Natural killer cell (primary cell): Measurements from ENCODE around the gene SLC35E4. TPM values are rescaled to one million over a fixed set of nuclear protein-coding genes. Genes with fewer than 3 reads are reported as not detected.

Experiments
- ATAC-seq, 3 donors: fragments of 150-1000 bp in 2 of 3; fragments of 200-7000 bp in 1 of 3; cut with Tn5 transposase; 1 replicate in 1 of 3; 2 replicates in 2 of 3; pipeline ENCODE4 v1.10.0; 2021; ENCODE audit warnings: mild to moderate bottlenecking in 2 of 3, moderate library complexity in 2 of 3
- DNase-seq, 2 donors: peaks; one replicate each; pipeline versions ENCODE4 v3.0.0 to v3.0.0-alpha.2; 2013 to 2021; ENCODE audit warnings: mixed read lengths in 1 of 2
- H3K27ac ChIP-seq: one replicate; pipeline ENCODE4 v1.5.1; 2013; ENCODE audit warnings: mild to moderate bottlenecking, low read length
- H3K27me3 ChIP-seq: one replicate; pipeline ENCODE4 v1.6.1; 2013; ENCODE audit warnings: low read length; ENCODE audit not compliant: control insufficient read depth, insufficient read depth
- H3K36me3 ChIP-seq: one replicate; pipeline ENCODE4 v1.6.1; 2013; ENCODE audit warnings: low read length; ENCODE audit not compliant: control insufficient read depth, insufficient read depth
- H3K4me1 ChIP-seq: one replicate; pipeline ENCODE4 v1.6.1; 2013; ENCODE audit warnings: low read length; ENCODE audit not compliant: control insufficient read depth, insufficient read depth
- H3K4me3 ChIP-seq: one replicate; pipeline ENCODE4 v1.5.1; 2013; ENCODE audit warnings: low read length
- H3K9me3 ChIP-seq: one replicate; pipeline ENCODE4 v1.6.1; 2013; ENCODE audit warnings: low read length; ENCODE audit not compliant: control insufficient read depth, insufficient read depth
- H3K27ac Mint-ChIP-seq, 2 donors: one replicate each; pipeline ENCODE4 v1.8.0; 2022; ENCODE audit warnings: mild to moderate bottlenecking in 2 of 2, mixed read lengths in 2 of 2, moderate library complexity in 1 of 2
- H3K27me3 Mint-ChIP-seq, 2 donors: one replicate each; pipeline ENCODE4 v1.8.0; 2022; ENCODE audit warnings: low read depth in 2 of 2, mixed read lengths in 2 of 2
- H3K36me3 Mint-ChIP-seq: one replicate; pipeline ENCODE4 v1.8.0; 2022; ENCODE audit warnings: mixed read lengths
- H3K4me1 Mint-ChIP-seq, 2 donors: one replicate each; pipeline ENCODE4 v1.8.0; 2022; ENCODE audit warnings: mixed read lengths in 2 of 2
- H3K4me3 Mint-ChIP-seq: one replicate; pipeline ENCODE4 v1.8.0; 2022; ENCODE audit warnings: mild to moderate bottlenecking, moderate library complexity, mixed read lengths
- H3K9me3 Mint-ChIP-seq, 2 donors: one replicate each; pipeline ENCODE4 v1.8.0; 2022; ENCODE audit warnings: mixed read lengths in 2 of 2
- WGBS: methylation state at CpG from one replicate; pipeline ENCODE4 v1.1.7; 2013; ENCODE audit warnings: missing lambda C conversion rate; ENCODE audit not compliant: insufficient coverage; 5-methylcytosine and 5-hydroxymethylcytosine counted together
- intact Hi-C: fragments of 100-400 bp; cut with micrococcal nuclease; formaldehyde crosslinking; loops from one replicate; pipeline ENCODE4 v1.14.2; 2022
- total RNA-seq, 4 donors: library from RNA; stranded (reverse); fragments of 120-200 nt in 1 of 4; gene quantifications; one replicate each; pipeline versions ENCODE4 v1.2.3 to v1.2.4, GENCODE V29; 2013 to 2022
- TF ChIP-seq, protein P1 (sequence below): fragments of 200-600 bp; IDR thresholded peaks from one replicate; pipeline ENCODE4 v1.8.0; 2022; ENCODE audit warnings: antibody characterized with exemption

Gene SLC35E4
- total RNA-seq, 3 donors from 2014 or later (not counting 1 experiment from before 2014, with no cell fraction given) = 2.9 to 5.8 (median 2.9) TPM

DNA sequence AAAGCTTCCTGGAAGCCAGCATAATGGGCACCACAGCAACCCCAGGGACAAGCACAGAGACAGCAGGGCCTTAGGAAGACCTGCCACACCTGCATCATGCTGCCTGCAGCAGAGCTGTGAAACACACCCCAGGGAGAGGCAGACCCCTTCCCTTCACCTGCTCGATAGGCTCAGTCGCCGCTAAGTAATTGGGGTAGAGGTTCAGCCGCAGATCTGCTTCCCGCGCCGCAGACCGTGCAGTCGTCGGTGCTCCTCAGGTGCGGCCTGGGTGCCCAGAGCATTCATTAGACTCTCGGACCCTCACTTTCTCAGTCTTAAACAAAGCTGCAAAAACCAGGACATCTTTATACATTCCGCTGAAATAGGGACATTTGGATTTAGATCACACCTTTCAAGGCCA lies 29.2 kb downstream of the SLC35E4 start:
- WGBS = 97% methylated on average over 13 of the region's 13 CpGs
- TF ChIP-seq, protein P1, sequence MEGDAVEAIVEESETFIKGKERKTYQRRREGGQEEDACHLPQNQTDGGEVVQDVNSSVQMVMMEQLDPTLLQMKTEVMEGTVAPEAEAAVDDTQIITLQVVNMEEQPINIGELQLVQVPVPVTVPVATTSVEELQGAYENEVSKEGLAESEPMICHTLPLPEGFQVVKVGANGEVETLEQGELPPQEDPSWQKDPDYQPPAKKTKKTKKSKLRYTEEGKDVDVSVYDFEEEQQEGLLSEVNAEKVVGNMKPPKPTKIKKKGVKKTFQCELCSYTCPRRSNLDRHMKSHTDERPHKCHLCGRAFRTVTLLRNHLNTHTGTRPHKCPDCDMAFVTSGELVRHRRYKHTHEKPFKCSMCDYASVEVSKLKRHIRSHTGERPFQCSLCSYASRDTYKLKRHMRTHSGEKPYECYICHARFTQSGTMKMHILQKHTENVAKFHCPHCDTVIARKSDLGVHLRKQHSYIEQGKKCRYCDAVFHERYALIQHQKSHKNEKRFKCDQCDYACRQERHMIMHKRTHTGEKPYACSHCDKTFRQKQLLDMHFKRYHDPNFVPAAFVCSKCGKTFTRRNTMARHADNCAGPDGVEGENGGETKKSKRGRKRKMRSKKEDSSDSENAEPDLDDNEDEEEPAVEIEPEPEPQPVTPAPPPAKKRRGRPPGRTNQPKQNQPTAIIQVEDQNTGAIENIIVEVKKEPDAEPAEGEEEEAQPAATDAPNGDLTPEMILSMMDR = no peak
- Histone ChIP-seq H3K4me1 (peaks cover 14% of the 10 kb centered on the region), H3K36me3 (peaks cover 11% of the 10 kb centered on the region), H3K4me3 (no peak overlapping the region), H3K27me3 (no peaks in the 10 kb centered on the region), H3K27ac (no peak overlapping the region), H3K9me3 (no peaks in the 10 kb centered on the region)
- intact Hi-C loops = no loop called here
- no peaks in the 10 kb centered on the region for H3K27me3 Mint-ChIP-seq
- H3K27ac Mint-ChIP-seq = no peak overlapping the region
- H3K9me3 Mint-ChIP-seq = no peaks in the 10 kb centered on the region
- H3K4me1 Mint-ChIP-seq = peaks cover 21 to 32% of the 10 kb centered on the region in 2 donors
- ATAC-seq (no peak), DNase-seq (no peak)
- H3K4me3 Mint-ChIP-seq = no peak overlapping the region
- H3K36me3 Mint-ChIP-seq = peaks cover 16% of the 10 kb centered on the region

DNA sequence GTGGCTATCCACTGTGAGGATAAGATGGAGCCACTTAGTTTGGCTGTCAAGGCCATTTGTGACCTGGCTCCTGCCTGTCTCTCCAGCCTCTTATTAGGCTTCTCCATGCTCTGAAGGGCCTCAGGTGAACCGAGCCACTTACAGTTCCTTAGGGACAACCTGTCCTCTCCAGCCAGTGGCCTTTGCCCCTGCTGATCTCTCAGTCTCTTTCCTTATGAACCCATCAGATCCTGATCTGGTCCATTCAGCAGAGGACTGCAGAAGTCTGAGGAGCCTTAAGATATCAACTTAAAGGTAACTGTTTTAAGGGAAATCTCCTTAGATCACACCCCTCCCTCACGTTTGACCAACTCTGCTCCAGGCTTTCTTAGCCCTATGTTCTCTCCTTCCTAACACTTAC lies 29.7 kb downstream of the SLC35E4 start:
- Histone ChIP-seq H3K27ac (no peak overlapping the region), H3K27me3 (no peaks in the 10 kb centered on the region), H3K9me3 (no peaks in the 10 kb centered on the region), H3K36me3 (peaks cover 11% of the 10 kb centered on the region), H3K4me1 (peaks cover 14% of the 10 kb centered on the region), H3K4me3 (no peak overlapping the region)
- intact Hi-C loops = no loop called here
- peaks cover 11% of the 10 kb centered on the region for H3K36me3 Mint-ChIP-seq
- H3K9me3 Mint-ChIP-seq = no peaks in the 10 kb centered on the region
- TF ChIP-seq, protein P1 = no peak
- peaks cover 21 to 32% of the 10 kb centered on the region in 2 donors for H3K4me1 Mint-ChIP-seq
- ATAC-seq (no peak), DNase-seq (no peak)
- H3K27ac Mint-ChIP-seq = no peak overlapping the region
- no peaks in the 10 kb centered on the region for H3K27me3 Mint-ChIP-seq
- WGBS = 93% methylated on average over 2 of the region's 2 CpGs
- no peak overlapping the region for H3K4me3 Mint-ChIP-seq

DNA sequence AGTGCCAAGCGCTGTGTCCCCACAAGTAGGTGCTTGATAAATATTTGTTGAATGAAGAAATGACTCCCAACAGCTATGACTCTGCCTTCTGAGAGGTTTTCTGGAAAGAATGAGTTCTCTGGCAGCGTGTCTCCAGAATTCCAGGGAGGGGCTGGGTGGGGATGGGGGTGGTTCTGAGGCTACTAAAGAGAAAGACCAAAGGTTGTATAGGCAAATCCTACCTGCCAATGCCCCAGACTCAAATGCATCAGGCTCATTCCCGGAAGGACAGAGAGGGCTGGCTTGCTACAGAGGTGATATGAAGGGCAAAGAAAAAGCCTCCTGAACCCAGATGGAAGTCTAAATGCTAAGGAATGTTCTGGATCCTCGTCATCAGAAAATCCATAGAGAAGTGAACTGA lies 30.2 kb downstream of the SLC35E4 start:
- intact Hi-C loops = no loop called here
- TF ChIP-seq, protein P1 = no peak
- ATAC-seq (no peak), DNase-seq (no peak)
- peak overlapping the region; percentile 49 for H3K4me3 Mint-ChIP-seq
- no peaks in the 10 kb centered on the region for H3K27me3 ChIP-seq
- peak overlapping the region in 1 of 2 donors; percentile 91 for H3K27ac Mint-ChIP-seq
- H3K27me3 Mint-ChIP-seq = no peaks in the 10 kb centered on the region
- peaks cover 8% of the 10 kb centered on the region for H3K36me3 Mint-ChIP-seq
- WGBS = 96% methylated on average over 3 of the region's 4 CpGs
- peaks cover 14% of the 10 kb centered on the region for H3K4me1 ChIP-seq
- H3K4me1 Mint-ChIP-seq = peaks cover 21 to 32% of the 10 kb centered on the region in 2 donors
- H3K27ac ChIP-seq = no peak overlapping the region
- H3K9me3 ChIP-seq = no peaks in the 10 kb centered on the region
- peaks cover 11% of the 10 kb centered on the region for H3K36me3 ChIP-seq
- H3K9me3 Mint-ChIP-seq = no peaks in the 10 kb centered on the region
- H3K4me3 ChIP-seq = no peak overlapping the region

DNA sequence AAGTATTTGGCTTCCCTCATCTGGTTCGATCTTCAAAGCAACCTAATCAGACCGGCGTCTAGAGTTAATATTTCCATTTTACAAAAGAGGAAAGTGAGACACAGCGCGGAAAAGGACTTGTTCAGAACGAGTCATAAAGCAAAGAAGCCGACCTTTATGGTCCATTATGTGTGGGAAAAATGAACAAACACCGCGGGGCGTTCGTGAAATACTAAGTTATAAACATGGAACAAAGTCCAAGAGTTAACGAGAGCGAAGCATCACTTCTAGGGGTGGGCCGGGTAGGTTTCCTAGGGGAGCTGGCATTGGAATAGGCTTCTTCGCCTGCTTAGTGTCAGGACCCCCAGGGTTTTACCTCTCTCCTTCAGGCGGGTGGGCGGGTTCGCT lies 31.5 kb downstream of the SLC35E4 start:
- intact Hi-C loops = loop anchor here (1.0 kb wide), 1 partner anchor 33 kb away; no protein-coding TSS in a partner anchor
- Histone ChIP-seq H3K36me3 (peaks cover 11% of the 10 kb centered on the region), H3K4me1 (peaks cover 14% of the 10 kb centered on the region), H3K27me3 (no peaks in the 10 kb centered on the region), H3K4me3 (peak overlapping the region; percentile 61), H3K27ac (peak overlapping the region; percentile 51), H3K9me3 (no peaks in the 10 kb centered on the region)
- TF ChIP-seq, protein P1 = no peak
- H3K36me3 Mint-ChIP-seq = peaks cover 8% of the 10 kb centered on the region
- no peaks in the 10 kb centered on the region for H3K9me3 Mint-ChIP-seq
- ATAC-seq (no peak), DNase-seq (peak in 1 of 2 donors; percentile 38)
- peak overlapping the region; percentile 95 for H3K4me3 Mint-ChIP-seq
- peak overlapping the region; percentile 81 to 91 for H3K27ac Mint-ChIP-seq
- H3K27me3 Mint-ChIP-seq = no peaks in the 10 kb centered on the region
- WGBS = 2% methylated on average over 18 of the region's 18 CpGs
- H3K4me1 Mint-ChIP-seq = peaks cover 21 to 32% of the 10 kb centered on the region in 2 donors
